H1 (cell line): ENCODE results near the gene SYNPR. TPM values are rescaled to one million over a fixed set of nuclear protein-coding genes. Genes with fewer than 3 reads are reported as not detected.

Source experiments
- CTCF ChIA-PET: fragments of 300-600 bp; sonication (Branson Sonifier 250); formaldehyde crosslinking; loops from one replicate; lab custom pipeline; 2021; ENCODE audit not compliant: partially characterized antibody; lab: Charles Lee
- POLR2A ChIA-PET: fragments of 300-600 bp; sonication (Branson Sonifier 250); formaldehyde crosslinking; loops from one replicate; lab custom pipeline; 2021; ENCODE audit warnings: inconsistent platforms; ENCODE audit not compliant: partially characterized antibody; lab: Charles Lee
- DNase-seq, 2 experiments: peaks; one replicate each; pipeline versions ENCODE4 v3.0.0 to v3.0.0-alpha.2; 2010 to 2022; ENCODE audit warnings: low spot score in 2 of 2, low read depth in 1 of 2, mixed read lengths in 1 of 2
- FAIRE-seq: peaks from 2 replicates; lab custom pipeline; 2011; peaks lifted over from hg19 to GRCh38; lab: Jason Lieb, UNC
- H2AFZ ChIP-seq: 2 replicates; pipeline ENCODE4 v1.8.1; 2012; ENCODE audit warnings: low read length, inconsistent platforms
- H2AK5ac ChIP-seq: 2 replicates; pipeline ENCODE4 v1.6.1; 2013; ENCODE audit warnings: low read depth, low read length
- H2BK120ac ChIP-seq: replicated peaks from 2 replicates; pipeline ENCODE3; 2013; ENCODE audit warnings: low read depth, low read length, inconsistent platforms
- H2BK12ac ChIP-seq: 2 replicates; pipeline ENCODE4 v1.6.1; 2013; ENCODE audit warnings: low read depth, low read length
- H2BK15ac ChIP-seq: 2 replicates; pipeline ENCODE4 v1.6.1; 2013; ENCODE audit warnings: low read length
- H2BK20ac ChIP-seq: 2 replicates; pipeline ENCODE4 v1.6.1; 2013; ENCODE audit warnings: low read length
- H2BK5ac ChIP-seq: 2 replicates; pipeline ENCODE4 v1.6.1; 2013; ENCODE audit warnings: low read depth, low read length
- H3K14ac ChIP-seq: 2 replicates; pipeline ENCODE4 v1.6.1; 2013; ENCODE audit warnings: inconsistent platforms; ENCODE audit not compliant: insufficient read length
- H3K18ac ChIP-seq: 2 replicates; pipeline ENCODE4 v1.6.1; 2013; ENCODE audit warnings: low read length; ENCODE audit errors: extremely low read depth
- H3K23ac ChIP-seq: 2 replicates; pipeline ENCODE4 v1.6.1; 2013; ENCODE audit warnings: inconsistent platforms; ENCODE audit not compliant: insufficient read length
- H3K23me2 ChIP-seq: 2 replicates; pipeline ENCODE4 v1.6.1; 2013; ENCODE audit warnings: low read depth, low read length
- H3K27ac ChIP-seq: 2 replicates; pipeline ENCODE4 v1.6.1; 2011; ENCODE audit warnings: low read depth, low read length, inconsistent platforms
- H3K27me3 ChIP-seq, 4 experiments: replicated peaks in 1 of 4; 1 replicate in 1 of 4; 2 replicates in 3 of 4; pipeline versions ENCODE4 v1.6.1 to v1.8.1; 2011 to 2013; ENCODE audit warnings: low read length in 3 of 4, mild to moderate bottlenecking in 3 of 4, inconsistent platforms in 2 of 4, mixed read lengths in 2 of 4, moderate library complexity in 1 of 4; ENCODE audit not compliant: control insufficient read depth in 3 of 4, insufficient read depth in 3 of 4; ENCODE audit errors: extremely low read depth in 1 of 4
- H3K36me3 ChIP-seq, 4 experiments: 2 replicates each; pipeline versions ENCODE4 v1.6.1 to v1.8.1; 2011 to 2013; ENCODE audit warnings: mild to moderate bottlenecking in 4 of 4, low read length in 3 of 4, moderate library complexity in 2 of 4, control low read depth in 1 of 4, inconsistent platforms in 1 of 4; ENCODE audit not compliant: insufficient read depth in 4 of 4, control insufficient read depth in 2 of 4
- H3K4ac ChIP-seq: replicated peaks from 2 replicates; pipeline ENCODE3; 2013; ENCODE audit warnings: low read length, low read depth, mixed read lengths, inconsistent platforms; ENCODE audit not compliant: insufficient read length
- H3K4me1 ChIP-seq, 4 experiments: replicated peaks in 1 of 4; 1 replicate in 1 of 4; 2 replicates in 3 of 4; pipeline versions ENCODE4 v1.6.1 to v1.8.1; 2011 to 2013; ENCODE audit warnings: low read length in 3 of 4, inconsistent platforms in 2 of 4, mixed read lengths in 1 of 4; ENCODE audit not compliant: insufficient read depth in 4 of 4, control insufficient read depth in 3 of 4
- H3K4me2 ChIP-seq, 2 experiments: 2 replicates each; pipeline versions ENCODE4 v1.6.1 to v1.8.1; 2011 to 2013; ENCODE audit warnings: low read depth in 2 of 2, low read length in 2 of 2, control low read depth in 1 of 2, inconsistent platforms in 1 of 2, mild to moderate bottlenecking in 1 of 2; ENCODE audit not compliant: insufficient read depth in 1 of 2
- H3K4me3 ChIP-seq, 4 experiments: fragments of 200-600, 300-600 bp in 1 of 4; sonication (generic), shearing (Covaris generic), sonication (Bioruptor Twin) in 1 of 4; 2 replicates each; pipeline versions ENCODE4 v1.5.1 to v1.8.1; 2011 to 2016; ENCODE audit warnings: low read length in 4 of 4, low read depth in 3 of 4, control low read depth in 2 of 4, inconsistent platforms in 2 of 4, mild to moderate bottlenecking in 2 of 4, mixed read lengths in 1 of 4, moderate library complexity in 1 of 4; ENCODE audit not compliant: insufficient read depth in 2 of 4; ENCODE audit errors: extremely low read depth in 1 of 4
- H3K56ac ChIP-seq: replicated peaks from 2 replicates; pipeline ENCODE3; 2013; ENCODE audit warnings: low read depth, mild to moderate bottlenecking, mixed read lengths, low read length, inconsistent platforms; ENCODE audit not compliant: insufficient read length
- H3K79me1 ChIP-seq: 2 replicates; pipeline ENCODE4 v1.6.1; 2013; ENCODE audit warnings: low read depth, low read length, control low read depth
- H3K79me2 ChIP-seq, 2 experiments: 2 replicates each; pipeline versions ENCODE4 v1.6.1 to v1.8.1; 2012 to 2013; ENCODE audit warnings: low read length in 2 of 2, mild to moderate bottlenecking in 2 of 2, inconsistent platforms in 1 of 2; ENCODE audit not compliant: insufficient read depth in 2 of 2, control insufficient read depth in 1 of 2
- H3K9ac ChIP-seq, 4 experiments: replicated peaks in 1 of 4; 1 replicate in 1 of 4; 2 replicates in 3 of 4; pipeline versions ENCODE4 v1.6.1 to v1.8.1; 2011 to 2013; ENCODE audit warnings: low read depth in 3 of 4, low read length in 3 of 4, control low read depth in 2 of 4, mild to moderate bottlenecking in 2 of 4, moderate library complexity in 2 of 4, inconsistent platforms in 1 of 4; ENCODE audit errors: extremely low read depth in 1 of 4
- H3K9me3 ChIP-seq, 2 experiments: 2 replicates each; pipeline versions ENCODE4 v1.6.1 to v1.8.1; 2012 to 2013; ENCODE audit warnings: mild to moderate bottlenecking in 2 of 2, moderate library complexity in 2 of 2, control low read depth in 1 of 2, inconsistent platforms in 1 of 2, low read depth in 1 of 2, low read length in 1 of 2, mixed read lengths in 1 of 2; ENCODE audit not compliant: insufficient read depth in 2 of 2
- H4K20me1 ChIP-seq, 2 experiments: replicated peaks in 1 of 2; 2 replicates each; pipeline versions ENCODE3 to v1.8.1; 2011 to 2013; ENCODE audit warnings: inconsistent platforms in 2 of 2, low read length in 2 of 2, mild to moderate bottlenecking in 1 of 2; ENCODE audit not compliant: insufficient read depth in 2 of 2, control insufficient read depth in 1 of 2
- H4K5ac ChIP-seq: 2 replicates; pipeline ENCODE4 v1.6.1; 2013; ENCODE audit warnings: low read length, low read depth, mixed read lengths, inconsistent platforms; ENCODE audit not compliant: insufficient read length
- H4K8ac ChIP-seq: 2 replicates; pipeline ENCODE4 v1.8.0; 2013; ENCODE audit warnings: mild to moderate bottlenecking, moderate library complexity, low read length, inconsistent platforms; ENCODE audit not compliant: insufficient read depth; ENCODE audit errors: extremely low read depth
- H4K91ac ChIP-seq: replicated peaks from 2 replicates; pipeline ENCODE3; 2013; ENCODE audit warnings: low read length, mixed read lengths, inconsistent platforms; ENCODE audit not compliant: insufficient read length
- WGBS, 2 experiments: shearing (Covaris generic) in 1 of 2; methylation state at CpG; one replicate each; pipeline versions ENCODE4 v1.1.6 to v1.1.7; 2013 to 2015; ENCODE audit warnings: low lambda C conversion rate in 2 of 2, mixed read lengths in 2 of 2, inconsistent platforms in 1 of 2, low coverage in 1 of 2, missing lambda C conversion rate in 1 of 2; ENCODE audit not compliant: insufficient replicate concordance in 2 of 2, insufficient coverage in 1 of 2, insufficient read length in 1 of 2; ENCODE audit errors: extremely low coverage in 1 of 2, missing lambda C conversion rate in 1 of 2; 5-methylcytosine and 5-hydroxymethylcytosine counted together
- polyA plus RNA-seq, 7 experiments: library from polyadenylated mRNA; depleted of rRNA in 3 of 7; stranded (reverse) in 5 of 7; unstranded in 2 of 7; fragments of >200 nt in 5 of 7; fragments of 200-250 nt in 2 of 7; gene quantifications; 1 replicate in 5 of 7; 2 replicates in 1 of 7; 4 replicates in 1 of 7; pipeline versions ENCODE4 v1.2.1 to v1.2.3, GENCODE V29; 2011 to 2013; ENCODE audit warnings: missing spikeins in 2 of 7, mixed read lengths in 2 of 7
- total RNA-seq: library from RNA; stranded (reverse); fragmentation: NEBNext Ultra II Directional; extraction: Animal tissue kit (Norgen Biotek cat#: 25700); gene quantifications from 2 replicates; pipeline ENCODE4 v1.2.1, GENCODE V29; 2021

SYNPR gene
- total and polyA plus RNA-seq, 2 of the 8 experiments (the other 6 are each of a cell fraction or from before 2014, with no cell fraction given): 0.39 to 0.99 TPM

- H2BK15ac ChIP-seq: no peak overlapping the region
- H2AK5ac ChIP-seq: no peak overlapping the region
- H2BK120ac ChIP-seq: no peak overlapping the region
- H3K4ac ChIP-seq: no peak overlapping the region
- H3K27me3 ChIP-seq: peaks cover 60 to 98% (median 79%) of the 10 kb centered on the region in 4 experiments
- H4K20me1 ChIP-seq: peaks cover 1 to 9% of the 10 kb centered on the region in 2 experiments
- POLR2A ChIA-PET: no interaction called here
- H2BK12ac ChIP-seq: no peak overlapping the region
- H3K4me3 ChIP-seq: no peak overlapping the region
- CTCF ChIA-PET: no interaction called here
- FAIRE-seq: no peak
- WGBS, 2 experiments: 85% methylated on average over 3 of the region's 3 CpGs; no CpG with 5 or more reads in 1 of the 2 experiments
- no peak overlapping the region for H4K8ac ChIP-seq
- no peak overlapping the region for H3K4me2 ChIP-seq
- no peak for DNase-seq
- H3K36me3 ChIP-seq: no peaks in the 10 kb centered on the region
- H4K5ac ChIP-seq: no peak overlapping the region
- H3K9ac ChIP-seq: no peak overlapping the region
- no peaks in the 10 kb centered on the region for H3K79me1 ChIP-seq
- no peak overlapping the region for H3K56ac ChIP-seq
- no peak overlapping the region for H2BK20ac ChIP-seq
- no peak overlapping the region for H2BK5ac ChIP-seq
- no peak overlapping the region for H2AFZ ChIP-seq
- H3K4me1 ChIP-seq: peaks cover 0 to 2% (median 0%) of the 10 kb centered on the region in 4 experiments; a peak in 1 of 7 replicates
- no peaks in the 10 kb centered on the region for H3K79me2 ChIP-seq
- no peak overlapping the region for H3K14ac ChIP-seq
- no peak overlapping the region for H3K23ac ChIP-seq
- no peak overlapping the region for H4K91ac ChIP-seq
- no peak overlapping the region for H3K18ac ChIP-seq
- no peaks in the 10 kb centered on the region for H3K9me3 ChIP-seq
- H3K27ac ChIP-seq: no peak overlapping the region
- H3K23me2 ChIP-seq: no peaks in the 10 kb centered on the region
Observed at GRCh38 chr3:63308072-63308471, 30.0 kb downstream of the SYNPR start.
